AG09309 (cell line): Measurements from ENCODE around the gene SDK2.

ENCODE experiments used
- DNase-seq: peaks from one replicate; pipeline ENCODE4 v3.0.0-alpha.2; 2010; ENCODE audit warnings: low read depth
- H3K4me3 ChIP-seq: 2 replicates; pipeline ENCODE4 v1.5.1; 2011; ENCODE audit warnings: mild to moderate bottlenecking, low read depth, low read length, moderate library complexity; ENCODE audit not compliant: control insufficient read depth
- TF ChIP-seq, protein P1 (sequence below): IDR thresholded peaks from 2 replicates; pipeline ENCODE4 v1.5.1; 2011; ENCODE audit warnings: mild to moderate bottlenecking, low read depth, low read length, inconsistent platforms; ENCODE audit not compliant: insufficient read depth, control insufficient read depth; ENCODE audit errors: missing control alignments

Gene SDK2

DNA sequence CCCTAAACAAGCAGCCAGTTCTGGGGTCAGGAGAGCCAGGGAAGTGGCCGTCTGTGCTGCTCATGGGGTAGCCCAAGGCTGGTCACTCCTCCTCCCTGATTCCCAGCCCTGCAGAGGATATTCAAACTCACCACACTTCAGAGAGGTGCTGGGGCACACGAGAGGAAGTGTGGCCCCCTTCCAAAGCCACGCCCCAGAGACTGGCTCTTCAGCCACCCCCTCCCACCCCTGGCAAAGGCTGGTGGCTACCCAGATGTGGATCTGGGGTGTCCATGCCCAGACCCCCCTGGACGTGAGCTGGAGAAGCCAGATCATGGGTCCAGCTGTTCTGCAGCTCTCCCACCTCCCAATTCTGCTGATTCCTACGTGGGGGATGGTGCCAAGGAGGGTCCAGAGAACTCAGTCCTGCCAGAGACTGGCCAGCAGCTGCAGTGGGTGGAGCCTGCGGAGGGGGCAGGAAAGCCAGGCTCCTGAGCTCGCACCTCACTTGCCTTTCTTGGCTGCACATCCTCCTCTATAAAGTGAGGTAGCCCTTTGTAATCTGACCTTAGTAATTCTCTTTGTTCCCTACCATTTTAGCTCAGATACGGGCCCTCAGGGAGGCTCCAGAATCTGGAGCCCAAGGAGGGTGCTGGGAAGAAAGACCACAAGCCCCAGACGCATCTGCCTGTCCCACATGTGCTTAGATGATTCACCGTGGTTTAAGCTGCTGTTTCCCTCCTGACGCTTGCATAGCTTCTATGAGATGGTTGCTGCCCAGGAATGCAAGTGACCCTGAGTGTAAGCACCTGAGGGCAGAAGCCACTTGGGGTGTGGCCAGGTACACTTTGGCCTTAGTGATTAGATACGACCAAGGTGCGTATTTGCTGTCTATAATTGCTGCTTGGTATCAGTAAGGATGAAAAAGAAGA is 15.3 kb downstream of the SDK2 start:
- H3K4me3 ChIP-seq = no peak overlapping the region
- TF ChIP-seq, protein P1, sequence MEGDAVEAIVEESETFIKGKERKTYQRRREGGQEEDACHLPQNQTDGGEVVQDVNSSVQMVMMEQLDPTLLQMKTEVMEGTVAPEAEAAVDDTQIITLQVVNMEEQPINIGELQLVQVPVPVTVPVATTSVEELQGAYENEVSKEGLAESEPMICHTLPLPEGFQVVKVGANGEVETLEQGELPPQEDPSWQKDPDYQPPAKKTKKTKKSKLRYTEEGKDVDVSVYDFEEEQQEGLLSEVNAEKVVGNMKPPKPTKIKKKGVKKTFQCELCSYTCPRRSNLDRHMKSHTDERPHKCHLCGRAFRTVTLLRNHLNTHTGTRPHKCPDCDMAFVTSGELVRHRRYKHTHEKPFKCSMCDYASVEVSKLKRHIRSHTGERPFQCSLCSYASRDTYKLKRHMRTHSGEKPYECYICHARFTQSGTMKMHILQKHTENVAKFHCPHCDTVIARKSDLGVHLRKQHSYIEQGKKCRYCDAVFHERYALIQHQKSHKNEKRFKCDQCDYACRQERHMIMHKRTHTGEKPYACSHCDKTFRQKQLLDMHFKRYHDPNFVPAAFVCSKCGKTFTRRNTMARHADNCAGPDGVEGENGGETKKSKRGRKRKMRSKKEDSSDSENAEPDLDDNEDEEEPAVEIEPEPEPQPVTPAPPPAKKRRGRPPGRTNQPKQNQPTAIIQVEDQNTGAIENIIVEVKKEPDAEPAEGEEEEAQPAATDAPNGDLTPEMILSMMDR = no peak
- DNase-seq = no peak

DNA sequence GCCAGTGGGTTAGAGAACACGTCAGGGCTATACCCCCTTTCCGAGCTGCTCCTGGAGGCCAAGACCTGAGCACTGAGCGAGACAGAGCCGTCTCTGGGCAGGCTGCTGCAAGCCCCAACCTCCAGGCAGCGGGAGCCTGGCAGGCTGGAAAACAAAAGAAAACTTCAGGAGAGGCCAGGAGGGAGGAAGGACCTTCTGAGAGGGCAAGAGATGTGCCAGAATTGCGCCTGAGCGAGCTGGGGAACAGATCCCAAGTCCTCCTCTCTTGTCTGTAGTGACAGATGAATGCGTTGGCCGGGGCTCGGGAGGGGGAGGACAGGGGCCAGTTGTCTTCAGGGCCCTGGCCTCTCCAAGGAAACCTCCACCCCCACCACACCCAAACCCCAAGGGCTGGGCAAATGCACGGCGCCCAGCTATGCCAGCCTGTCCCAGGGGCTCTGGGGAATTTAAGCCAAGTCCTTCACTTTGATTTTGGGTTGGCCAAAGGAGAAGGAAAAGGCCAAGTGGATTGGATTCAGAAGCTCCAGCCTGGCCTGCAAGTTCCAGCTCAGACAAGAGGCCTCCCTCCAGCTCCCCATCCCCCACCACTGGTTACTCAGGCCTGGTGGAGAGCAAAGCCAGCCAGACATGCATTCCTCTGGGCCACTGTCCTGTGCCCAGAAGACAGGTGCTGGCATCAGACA is 18.1 kb downstream of the SDK2 start:
- no peak for DNase-seq
- TF ChIP-seq, protein P1 = no peak
- H3K4me3 ChIP-seq = no peak overlapping the region

DNA sequence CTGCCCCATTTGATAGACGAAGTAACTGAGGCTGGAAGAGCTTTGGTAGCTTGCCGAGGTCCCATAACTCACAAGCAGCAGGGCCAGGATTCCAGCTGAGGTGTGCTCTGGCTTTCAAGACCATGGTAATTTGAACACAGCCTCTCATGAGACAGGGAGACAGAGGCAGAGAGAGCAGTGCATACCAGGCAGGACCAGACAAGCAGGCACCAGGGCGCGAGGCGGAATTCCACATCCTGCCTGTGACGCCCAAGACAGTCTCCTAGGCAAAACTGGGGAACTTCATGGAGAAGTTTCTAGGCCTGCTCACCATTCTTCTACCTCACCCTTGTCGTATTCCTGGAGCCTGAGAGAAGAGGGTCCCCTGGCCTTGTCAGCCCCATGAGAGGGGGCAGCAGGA is 19.2 kb downstream of the SDK2 start:
- TF ChIP-seq, protein P1 = no peak
- no peak overlapping the region for H3K4me3 ChIP-seq
- DNase-seq = no peak

DNA sequence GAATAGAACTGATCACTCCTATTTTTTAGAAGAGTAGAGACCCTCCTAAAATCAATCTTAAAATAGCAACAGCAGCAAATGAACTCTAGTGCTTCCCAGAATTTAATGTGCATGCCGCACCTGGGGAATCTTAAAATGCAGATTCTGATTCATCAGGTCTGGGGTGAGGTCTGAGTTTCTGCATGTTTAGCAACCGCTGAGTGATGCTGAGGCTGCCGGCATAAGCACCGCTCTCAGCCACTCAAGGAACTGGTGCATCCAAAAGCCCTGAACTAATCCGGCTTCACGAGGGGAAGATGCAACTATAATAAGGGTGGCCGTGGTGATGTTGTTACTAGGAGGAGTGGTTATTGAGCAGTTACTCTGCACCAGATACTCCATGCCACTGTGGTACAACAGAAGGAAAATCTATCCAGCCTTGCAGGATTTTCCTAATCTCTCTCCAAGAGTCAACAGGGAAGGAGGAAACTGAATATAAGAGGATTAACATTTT is 19.7 kb downstream of the SDK2 start:
- H3K4me3 ChIP-seq = no peak overlapping the region
- no peak for DNase-seq
- TF ChIP-seq, protein P1 = no peak

DNA sequence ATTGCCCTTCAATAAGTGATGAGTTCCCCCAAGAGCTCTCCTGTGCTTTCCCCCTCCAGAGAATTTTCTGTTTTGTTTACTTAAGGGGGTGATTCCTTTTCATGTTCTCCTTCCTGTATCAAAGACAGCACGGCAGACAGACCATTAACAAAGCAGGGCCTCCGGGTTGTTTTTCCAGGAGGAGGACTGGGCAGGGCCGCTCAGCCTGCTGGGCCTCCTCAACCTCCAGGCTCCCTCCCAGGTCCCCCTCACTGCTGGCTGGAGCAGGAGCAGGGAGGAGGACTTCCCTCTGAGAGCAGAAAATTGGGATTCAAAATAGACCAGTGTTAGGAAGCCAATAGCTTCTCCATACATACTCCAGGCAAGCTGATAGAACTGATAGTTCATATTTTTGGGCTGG is 20.4 kb downstream of the SDK2 start:
- TF ChIP-seq, protein P1 = no peak
- DNase-seq = no peak
- no peak overlapping the region for H3K4me3 ChIP-seq

DNA sequence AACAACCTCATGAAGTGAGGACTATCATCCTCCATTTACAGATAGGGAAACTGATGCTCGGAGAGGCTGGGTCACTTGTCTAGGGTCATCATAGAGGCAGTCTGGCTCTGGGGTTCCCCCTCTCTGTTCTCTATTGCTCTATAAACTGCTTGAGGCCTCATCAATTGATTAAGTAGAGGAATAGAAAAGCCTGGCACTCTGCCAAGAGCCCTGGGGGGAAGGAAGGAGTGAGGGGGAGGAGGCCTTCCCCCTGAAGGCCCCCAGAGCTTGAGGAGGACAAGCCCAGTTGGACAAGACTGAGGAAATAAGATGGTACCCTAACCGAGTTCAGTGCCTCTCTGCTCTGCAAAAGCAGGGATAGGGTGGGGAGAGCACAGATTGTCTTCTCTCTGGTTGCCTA is 21.0 kb downstream of the SDK2 start:
- TF ChIP-seq, protein P1 = no peak
- DNase-seq = no peak
- H3K4me3 ChIP-seq = no peak overlapping the region
